Middle frontal gyrus (tissue), 1 donor: ENCODE measurements around the gene CEACAM16.
"Not testable (repeated sequence)": the region's sequence is repeated elsewhere in the genome, so short reads cannot be mapped to it uniquely, and the experiment has no call there.

Source experiments
- DNase-seq: peaks from one replicate; pipeline ENCODE4 v3.0.0-alpha.2; 2015; ENCODE audit warnings: low spot score; ENCODE audit errors: extremely low spot score

Gene CEACAM16

DNA sequence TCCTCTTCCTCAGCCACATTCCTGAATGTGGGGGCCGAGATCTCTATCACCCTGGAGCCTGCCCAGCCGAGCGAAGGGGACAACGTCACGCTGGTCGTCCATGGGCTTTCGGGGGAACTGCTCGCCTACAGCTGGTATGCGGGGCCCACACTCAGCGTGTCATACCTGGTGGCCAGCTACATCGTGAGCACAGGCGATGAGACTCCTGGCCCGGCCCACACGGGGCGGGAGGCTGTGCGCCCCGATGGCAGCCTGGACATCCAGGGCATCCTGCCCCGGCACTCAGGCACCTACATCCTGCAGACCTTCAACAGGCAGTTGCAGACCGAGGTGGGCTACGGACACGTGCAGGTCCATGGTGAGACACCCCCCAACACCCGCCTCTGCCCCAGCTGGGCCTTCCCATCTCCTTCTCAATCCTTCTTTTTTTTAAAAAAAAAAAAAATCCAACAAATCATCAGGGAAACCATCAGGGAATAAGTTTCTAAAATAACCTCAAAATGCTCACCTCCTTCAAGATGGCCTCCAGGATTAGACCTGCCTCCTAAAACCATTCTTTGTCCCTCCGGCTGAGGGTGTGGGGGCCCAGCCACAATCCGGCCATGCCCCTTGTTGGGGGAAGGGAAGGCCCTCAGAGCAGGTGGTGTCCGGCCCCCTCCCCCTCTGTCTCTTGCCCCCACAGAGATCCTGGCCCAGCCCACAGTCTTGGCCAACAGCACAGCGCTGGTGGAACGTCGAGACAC is 4.6 kb downstream of the CEACAM16 start:
- no peak for DNase-seq

DNA sequence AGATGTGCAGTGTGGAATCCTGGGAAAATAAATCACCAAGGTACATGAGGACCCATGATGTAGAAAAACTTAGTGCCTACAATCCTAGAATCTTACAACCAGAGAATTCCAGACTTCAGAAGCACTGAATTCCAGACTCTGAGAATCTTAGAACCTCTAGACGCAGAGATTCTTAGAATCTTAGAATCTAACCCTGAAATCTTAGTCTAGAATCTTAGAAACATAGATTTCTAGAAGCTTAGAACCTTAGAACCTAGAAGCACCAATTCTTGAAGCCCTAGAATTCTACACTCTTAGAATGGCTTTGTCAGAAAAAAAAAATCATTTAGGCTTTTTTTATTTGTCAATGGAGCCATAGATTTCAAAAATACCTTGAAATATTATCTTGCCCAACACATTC is 6.0 kb downstream of the CEACAM16 start:
- DNase-seq = no peak

DNA sequence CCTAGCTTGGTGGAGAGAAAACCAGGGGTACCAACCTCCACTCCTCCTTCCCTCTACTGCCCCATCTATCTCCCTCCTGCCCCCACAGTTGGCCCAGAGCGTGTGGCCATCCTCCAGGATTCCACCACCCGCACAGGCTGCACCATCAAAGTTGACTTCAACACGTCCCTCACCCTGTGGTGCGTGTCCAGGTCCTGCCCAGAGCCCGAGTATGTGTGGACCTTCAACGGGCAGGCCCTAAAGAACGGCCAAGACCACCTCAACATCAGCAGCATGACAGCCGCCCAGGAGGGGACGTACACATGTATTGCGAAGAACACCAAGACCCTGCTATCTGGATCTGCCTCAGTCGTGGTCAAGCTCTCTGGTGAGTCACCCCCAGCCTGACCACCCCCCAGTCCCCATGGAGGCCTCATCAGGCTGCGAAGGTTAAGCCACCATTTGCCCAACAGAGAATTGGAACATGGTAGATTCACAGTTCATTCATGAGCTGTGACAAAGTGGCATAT is 6.6 kb downstream of the CEACAM16 start:
- no peak for DNase-seq

DNA sequence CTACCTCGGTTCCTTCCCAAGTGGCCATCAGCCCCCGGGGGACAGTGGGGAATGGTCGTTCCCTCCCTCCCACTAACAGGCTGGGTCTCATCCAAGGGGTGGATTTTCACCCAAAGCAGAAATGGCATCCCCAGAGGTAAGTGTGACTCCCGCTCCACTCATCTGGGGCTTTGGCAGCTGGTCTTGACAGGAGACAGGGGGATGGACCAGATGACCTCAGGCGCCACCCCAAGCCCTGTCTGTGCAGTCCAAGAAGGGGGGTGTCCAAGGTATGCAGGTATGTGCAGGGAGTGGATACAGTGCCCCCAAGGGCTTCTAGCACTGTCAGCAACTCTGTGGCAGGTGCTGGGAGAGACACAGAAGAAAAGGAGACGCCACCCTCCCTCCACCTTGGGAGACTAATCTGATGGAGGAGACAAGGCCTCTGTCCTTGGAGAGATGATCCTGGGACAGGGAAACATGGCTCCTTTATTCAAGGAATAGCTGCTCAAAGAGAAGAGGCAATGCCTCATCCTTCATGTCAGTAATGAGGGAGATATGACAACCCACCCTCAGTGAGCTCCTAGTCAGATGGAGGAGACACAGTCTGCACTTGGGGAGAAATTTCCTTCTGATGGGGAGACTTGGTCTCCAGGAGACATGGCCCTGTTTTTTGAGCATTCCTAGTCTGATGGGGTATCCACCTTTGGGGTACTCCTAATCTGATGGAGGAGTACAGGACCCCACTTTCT is 7.7 kb downstream of the CEACAM16 start:
- no peak for DNase-seq

- no peak for DNase-seq
These were observed 8.8 kb downstream of the CEACAM16 start for GRCh38 chr19:44707794-44708193.

DNA sequence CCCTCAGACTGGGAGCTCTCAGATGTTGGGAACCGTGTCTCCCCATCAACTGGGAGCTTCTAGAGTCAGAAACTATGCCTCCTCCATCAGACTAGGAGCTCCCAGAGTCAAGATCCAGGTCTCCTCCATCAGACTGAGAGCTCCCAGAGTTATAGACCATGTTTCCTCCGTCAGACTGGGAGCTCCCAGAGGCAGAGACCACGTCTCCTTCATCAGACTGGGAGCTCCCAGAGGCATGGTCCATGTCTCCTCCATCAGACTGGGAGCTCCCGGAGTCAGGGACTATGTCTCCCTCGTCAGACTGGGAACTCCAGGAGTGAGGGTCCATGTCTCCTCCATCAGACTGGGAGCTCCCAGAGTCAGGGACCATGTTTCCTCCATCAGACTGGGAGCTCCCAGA is 10.0 kb downstream of the CEACAM16 start:
- DNase-seq = no peak

GRCh38 chr19:44709434-44710266 is 10.7 kb downstream of the CEACAM16 start:
- not testable (repeated sequence) for DNase-seq

- DNase-seq = no peak
These were observed 11.5 kb downstream of the CEACAM16 start for GRCh38 chr19:44710483-44710882.

GRCh38 chr19:44712864-44713515 is 14.0 kb downstream of the CEACAM16 start:
- DNase-seq = no peak

GRCh38 chr19:44714597-44715169 is 15.7 kb downstream of the CEACAM16 start:
- no peak for DNase-seq

GRCh38 chr19:44717603-44718002 is 18.7 kb downstream of the CEACAM16 start:
- no peak for DNase-seq

DNA sequence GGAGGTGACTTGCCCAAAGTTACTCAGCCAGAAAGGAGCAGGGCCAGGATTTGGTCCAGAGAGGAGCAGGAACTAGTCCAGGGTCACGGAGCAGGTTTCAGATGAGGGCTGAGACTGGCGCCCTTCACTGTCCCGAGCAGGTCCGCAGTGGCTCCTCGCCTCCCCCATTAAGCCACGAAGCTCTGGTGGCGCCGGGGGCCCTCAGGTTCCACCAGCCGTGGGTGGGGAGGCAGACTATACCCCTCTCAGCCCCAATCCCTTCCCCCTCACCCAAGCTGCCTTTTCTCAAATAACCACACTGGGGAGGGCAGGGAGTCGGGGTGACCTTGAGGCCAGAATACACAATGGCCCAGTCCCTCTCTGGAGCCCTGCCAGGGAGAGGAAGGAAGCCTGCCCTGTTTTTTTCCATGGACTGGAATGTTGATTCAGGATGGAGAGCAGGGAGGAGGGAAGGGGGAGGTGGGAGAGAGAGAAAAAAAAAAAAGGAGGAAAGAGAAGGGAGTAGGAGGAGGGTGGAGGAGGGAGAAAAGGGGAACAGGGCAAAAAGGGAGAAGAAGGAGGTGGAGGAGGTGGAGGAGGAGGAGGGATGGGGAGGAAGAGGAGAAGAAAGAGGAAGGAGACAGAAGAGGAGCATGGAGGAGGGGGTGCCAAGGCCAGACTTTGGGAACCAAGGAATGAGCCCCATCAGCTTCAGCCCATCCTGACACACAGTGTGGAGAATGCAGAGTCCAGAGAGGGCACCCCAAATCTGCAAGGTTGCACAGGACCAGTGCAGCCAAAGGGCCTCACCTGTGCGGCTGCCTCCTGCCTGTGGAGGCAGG is 19.7 kb downstream of the CEACAM16 start:
- no peak for DNase-seq

- no peak for DNase-seq
These were observed 20.3 kb downstream of the CEACAM16 start for GRCh38 chr19:44719262-44719701.

GRCh38 chr19:44720396-44720795 is 21.4 kb downstream of the CEACAM16 start:
- not testable (repeated sequence) for DNase-seq

- DNase-seq = no peak
These were observed 22.0 kb downstream of the CEACAM16 start for GRCh38 chr19:44720945-44721344.

DNA sequence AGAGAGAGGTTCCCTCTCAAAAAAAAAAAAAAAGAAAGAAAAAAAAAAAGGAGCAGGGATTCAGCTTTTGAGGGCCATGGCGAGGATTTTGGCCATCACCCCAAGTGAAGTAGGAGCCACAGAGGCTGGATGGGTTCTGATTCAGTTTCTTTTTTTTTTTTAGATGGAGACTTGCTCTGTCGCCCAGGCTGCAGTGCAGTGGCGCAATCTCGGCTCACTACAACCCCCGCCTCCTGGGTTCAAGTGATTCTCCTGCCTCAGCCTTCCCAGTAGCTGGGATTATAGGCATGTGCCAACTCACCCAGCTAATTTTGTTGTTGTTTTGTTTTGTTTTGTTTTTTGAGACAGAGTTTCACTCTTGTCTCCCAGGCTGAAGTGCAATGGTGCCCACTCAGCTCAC is 22.4 kb downstream of the CEACAM16 start:
- not testable (repeated sequence) for DNase-seq

DNA sequence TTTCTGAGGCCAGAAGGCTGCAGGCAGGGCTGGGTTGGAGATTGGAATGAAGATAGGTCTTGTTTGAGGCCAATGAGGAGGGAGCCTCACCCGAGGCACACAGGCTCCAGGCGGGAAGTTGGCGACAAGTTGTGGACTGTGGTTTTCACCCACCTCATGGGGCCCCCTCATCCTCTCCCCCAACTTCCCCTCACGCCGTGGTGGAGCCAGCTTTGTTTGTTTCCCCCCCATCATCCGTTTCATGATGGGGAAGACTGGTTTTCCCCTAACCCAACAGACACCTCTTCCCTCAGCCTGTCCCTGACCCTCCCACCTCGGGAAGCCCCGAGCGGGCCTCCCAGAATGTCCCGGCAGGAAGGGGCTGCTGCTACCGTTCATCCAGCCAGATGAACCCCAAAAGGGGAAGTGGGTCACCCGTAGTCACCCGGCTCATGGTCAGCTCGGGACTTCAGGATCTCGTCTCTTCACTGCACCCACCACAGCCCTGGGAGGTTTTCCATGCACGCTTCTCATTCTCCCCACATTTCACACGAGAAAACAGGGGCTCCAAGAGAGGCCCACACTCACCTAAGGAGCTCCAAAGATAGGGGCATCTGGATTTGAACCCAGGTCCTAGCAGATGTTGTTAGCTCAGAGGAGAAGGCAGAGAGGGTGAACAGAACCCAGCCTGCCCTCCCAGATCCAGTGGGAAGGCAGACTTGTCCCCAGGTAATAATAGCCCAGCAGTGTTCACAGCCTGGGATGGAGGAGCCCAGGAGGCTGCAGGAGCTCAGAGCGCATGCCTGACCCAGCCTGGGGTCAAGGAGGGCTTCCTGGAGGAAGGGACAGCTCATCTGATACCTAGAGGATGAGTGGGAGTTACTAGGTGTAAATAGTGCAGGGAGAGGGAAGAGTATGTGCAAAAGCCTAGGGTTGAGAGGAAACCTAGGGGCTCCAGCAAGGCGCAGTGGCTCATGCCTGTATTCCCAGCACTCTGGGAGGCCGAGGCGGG is 23.5 kb downstream of the CEACAM16 start:
- no peak for DNase-seq

DNA sequence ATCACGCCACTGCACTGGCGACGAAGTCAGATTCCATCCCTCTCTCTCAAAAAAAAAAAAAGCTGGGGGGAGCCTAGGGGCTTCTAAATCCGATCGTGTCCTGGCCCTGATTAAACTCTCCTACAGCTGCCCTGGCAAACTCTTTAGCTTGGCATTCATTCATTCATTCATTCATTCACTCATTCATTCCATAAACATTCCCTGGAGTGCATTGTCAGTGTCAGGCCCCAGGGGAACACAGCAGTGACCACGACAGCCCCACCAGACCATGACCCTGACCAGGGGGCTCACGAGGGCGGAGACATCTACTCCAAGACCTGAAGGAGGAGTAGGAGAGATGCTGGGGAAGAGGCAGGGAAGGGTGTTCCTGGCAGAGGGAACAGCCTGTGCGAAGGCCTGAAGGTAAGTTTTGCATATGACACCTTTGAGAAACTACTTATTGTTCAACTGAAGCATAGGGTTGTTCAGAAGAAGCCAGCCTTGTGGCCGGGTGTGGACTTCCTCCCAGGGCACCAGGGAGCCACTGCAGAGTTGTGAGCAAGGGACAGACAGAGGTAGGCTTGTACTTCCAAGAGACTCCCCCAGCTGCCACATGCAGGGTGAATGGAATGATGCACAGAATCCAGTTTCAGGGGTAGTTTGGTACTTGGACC is 24.5 kb downstream of the CEACAM16 start:
- DNase-seq = no peak
